ENCODE data around the gene NAXE. TPM values are rescaled to one million over a fixed set of nuclear protein-coding genes. Genes with fewer than 3 reads are reported as not detected.
A peak's percentile ranks its signal among the peaks of the same experiment; 100 is the strongest.

NAXE gene
- total and polyA plus RNA-seq, 7 experiments from 2014 or later, result 25.6 to 113 (median 41.8) TPM

DNA sequence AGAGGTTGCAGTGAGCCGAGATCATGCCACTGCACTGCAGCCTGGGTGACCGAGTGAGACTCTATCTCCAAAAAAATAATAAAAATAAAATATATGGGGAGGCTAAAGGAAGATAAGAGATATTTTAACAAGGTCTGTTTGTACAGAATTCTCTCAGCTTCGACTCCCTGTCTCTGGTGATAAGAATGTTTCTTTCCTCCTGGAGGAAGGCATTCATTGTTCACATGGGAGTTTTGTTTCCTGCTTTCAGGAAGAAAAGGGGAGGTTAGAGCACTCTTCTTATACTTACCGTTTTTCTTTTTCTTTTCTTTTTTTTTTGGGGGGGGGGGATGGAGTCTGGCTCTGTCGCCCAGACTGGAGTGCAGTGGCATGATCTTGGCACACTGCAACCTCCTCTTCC lies 2.0 kb upstream of the NAXE start:
- ATAC-seq, result no peak
- H3K4me3 ChIP-seq (ENCODE audit: low read length), result no peak overlapping the region
- no peak overlapping the region for H3K4me3 Mint-ChIP-seq
- H3K9me3 ChIP-seq (ENCODE audit: control insufficient read depth in 2 of 3, low read length in 3 of 3), result no peaks in the 10 kb centered on the region
- H3K36me3 Mint-ChIP-seq, result peaks cover 0 to 6% (median 0%) of the 10 kb centered on the region in 5 donors
- intact Hi-C loops (cut with micrococcal nuclease), result no loop called here
- H3K27me3 Mint-ChIP-seq, result no peaks in the 10 kb centered on the region
- ChIA-PET POLR2A (interaction anchor here (0.8 to 1.3 kb wide), 2 partner anchors 11 to 90 kb away, joined by 3 to 12 read pairs; partner anchors contain the start of gene GPATCH4), CTCF (interaction anchor here (0.6 to 0.8 kb wide), 3 partner anchors 19 to 69 kb away, joined by 3 to 8 read pairs (median 3); no protein-coding TSS in a partner anchor)
- peaks cover 6 to 28% (median 24%) of the 10 kb centered on the region in 7 donors for H3K4me1 Mint-ChIP-seq
- no peaks in the 10 kb centered on the region for H3K9me3 Mint-ChIP-seq
- no peak overlapping the region for H3K27ac ChIP-seq (ENCODE audit: low read depth, low read length)
- H3K36me3 ChIP-seq (ENCODE audit: control insufficient read depth in 2 of 3, insufficient read depth in 3 of 3, low read length in 3 of 3), result peaks cover 0 to 10% (median 0%) of the 10 kb centered on the region in 3 experiments
- no peaks in the 10 kb centered on the region for H3K27me3 ChIP-seq (ENCODE audit: control insufficient read depth in 2 of 2, insufficient read depth in 2 of 2, low read length in 2 of 2)
- no peak overlapping the region for H3K27ac Mint-ChIP-seq
- peaks cover 8 to 12% of the 10 kb centered on the region in 2 donors for H3K4me1 ChIP-seq (ENCODE audit: control insufficient read depth in 2 of 2, insufficient read depth in 2 of 2, low read length in 2 of 2)
- no peak for DNase-seq

GRCh38 chr1:156590326-156591180 lies 1.0 kb upstream of the NAXE start:
- Mint-ChIP-seq H3K9me3 (no peaks in the 10 kb centered on the region), H3K27ac (peak overlapping the region; percentile 86 to 98 (median 93)), H3K4me1 (peaks cover 16 to 31% (median 28%) of the 10 kb centered on the region in 7 donors), H3K27me3 (no peaks in the 10 kb centered on the region), H3K4me3 (peak overlapping the region in 8 of 10 donors; percentile 82 to 93 (median 91)), H3K36me3 (peaks cover 0 to 9% (median 4%) of the 10 kb centered on the region in 5 donors)
- H3K36me3 ChIP-seq (ENCODE audit: control insufficient read depth in 2 of 3, insufficient read depth in 3 of 3, low read length in 3 of 3), result peaks cover 0 to 20% (median 0%) of the 10 kb centered on the region in 3 experiments
- DNase-seq, result no peak
- POLR2A ChIA-PET, result interaction anchor here (0.7 to 4.2 kb wide), 16 partner anchors 8 to 144 kb away, joined by 3 to 58 read pairs (median 4); partner anchors contain the start of genes GPATCH4 and MEF2D
- H3K4me3 ChIP-seq (ENCODE audit: low read length), result no peak overlapping the region
- CTCF ChIA-PET, result interaction anchor here (0.6 to 1.9 kb wide), 14 partner anchors 9 to 461 kb away, joined by 3 to 12 read pairs (median 3); no protein-coding TSS in a partner anchor
- ATAC-seq, result no peak
- no peaks in the 10 kb centered on the region for H3K9me3 ChIP-seq (ENCODE audit: control insufficient read depth in 2 of 3, low read length in 3 of 3)
- H3K4me1 ChIP-seq (ENCODE audit: control insufficient read depth in 2 of 2, insufficient read depth in 2 of 2, low read length in 2 of 2), result peaks cover 8 to 12% of the 10 kb centered on the region in 2 donors
- H3K27ac ChIP-seq (ENCODE audit: low read depth, low read length), result peak overlapping the region; percentile 89
- intact Hi-C loops (cut with micrococcal nuclease), result loop anchor here (1.0 kb wide), 3 partner anchors 11 to 134 kb away; partner anchors contain the start of genes GPATCH4 (in 2 of the 2) and IQGAP3 (in 1 of the 2)
- H3K27me3 ChIP-seq (ENCODE audit: control insufficient read depth in 2 of 2, insufficient read depth in 2 of 2, low read length in 2 of 2), result no peaks in the 10 kb centered on the region

DNA sequence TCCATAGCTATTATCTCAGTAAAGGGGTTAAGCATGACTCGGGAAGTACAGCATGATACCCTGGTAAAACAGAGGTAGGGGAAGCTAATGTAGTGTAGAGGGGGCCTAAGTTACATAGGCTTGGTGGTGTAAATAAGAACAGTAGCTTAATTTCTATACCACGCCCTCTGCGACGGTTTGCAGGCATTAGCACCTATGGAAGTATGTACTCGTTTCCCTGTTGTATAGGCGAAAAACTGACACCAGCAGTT lies 470 bp upstream of the NAXE start:
- Histone ChIP-seq H3K4me1 (ENCODE audit: control insufficient read depth in 2 of 2, insufficient read depth in 2 of 2, low read length in 2 of 2) (peaks cover 8 to 12% of the 10 kb centered on the region in 2 donors), H3K4me3 (ENCODE audit: low read length) (peak overlapping the region; percentile 69), H3K36me3 (ENCODE audit: control insufficient read depth in 2 of 3, insufficient read depth in 3 of 3, low read length in 3 of 3) (peaks cover 0 to 26% (median 0%) of the 10 kb centered on the region in 3 experiments), H3K9me3 (ENCODE audit: control insufficient read depth in 2 of 3, low read length in 3 of 3) (no peaks in the 10 kb centered on the region), H3K27ac (ENCODE audit: low read depth, low read length) (peak overlapping the region; percentile 89), H3K27me3 (ENCODE audit: control insufficient read depth in 2 of 2, insufficient read depth in 2 of 2, low read length in 2 of 2) (no peaks in the 10 kb centered on the region)
- peak overlapping the region; percentile 82 to 93 (median 89) for H3K4me3 Mint-ChIP-seq
- no peaks in the 10 kb centered on the region for H3K9me3 Mint-ChIP-seq
- H3K36me3 Mint-ChIP-seq, result peaks cover 0 to 7% (median 4%) of the 10 kb centered on the region in 5 donors
- DNase-seq (no peak), ATAC-seq (no peak)
- intact Hi-C loops (cut with micrococcal nuclease), result loop anchor here (1.0 kb wide), 3 partner anchors 10 to 135 kb away; partner anchors contain the start of genes GPATCH4 (in 2 of the 2) and IQGAP3 (in 1 of the 2)
- peaks cover 16 to 32% (median 28%) of the 10 kb centered on the region in 7 donors for H3K4me1 Mint-ChIP-seq
- H3K27me3 Mint-ChIP-seq, result no peaks in the 10 kb centered on the region
- H3K27ac Mint-ChIP-seq, result peak overlapping the region; percentile 86 to 98 (median 93)
- ChIA-PET POLR2A (interaction anchor here (0.7 to 4.2 kb wide), 20 partner anchors 9 to 1526 kb away, joined by 3 to 58 read pairs (median 3); partner anchors contain the start of genes GPATCH4 and MEF2D), CTCF (interaction anchor here (0.6 to 1.9 kb wide), 13 partner anchors 9 to 461 kb away, joined by 3 to 12 read pairs (median 3); no protein-coding TSS in a partner anchor)

DNA sequence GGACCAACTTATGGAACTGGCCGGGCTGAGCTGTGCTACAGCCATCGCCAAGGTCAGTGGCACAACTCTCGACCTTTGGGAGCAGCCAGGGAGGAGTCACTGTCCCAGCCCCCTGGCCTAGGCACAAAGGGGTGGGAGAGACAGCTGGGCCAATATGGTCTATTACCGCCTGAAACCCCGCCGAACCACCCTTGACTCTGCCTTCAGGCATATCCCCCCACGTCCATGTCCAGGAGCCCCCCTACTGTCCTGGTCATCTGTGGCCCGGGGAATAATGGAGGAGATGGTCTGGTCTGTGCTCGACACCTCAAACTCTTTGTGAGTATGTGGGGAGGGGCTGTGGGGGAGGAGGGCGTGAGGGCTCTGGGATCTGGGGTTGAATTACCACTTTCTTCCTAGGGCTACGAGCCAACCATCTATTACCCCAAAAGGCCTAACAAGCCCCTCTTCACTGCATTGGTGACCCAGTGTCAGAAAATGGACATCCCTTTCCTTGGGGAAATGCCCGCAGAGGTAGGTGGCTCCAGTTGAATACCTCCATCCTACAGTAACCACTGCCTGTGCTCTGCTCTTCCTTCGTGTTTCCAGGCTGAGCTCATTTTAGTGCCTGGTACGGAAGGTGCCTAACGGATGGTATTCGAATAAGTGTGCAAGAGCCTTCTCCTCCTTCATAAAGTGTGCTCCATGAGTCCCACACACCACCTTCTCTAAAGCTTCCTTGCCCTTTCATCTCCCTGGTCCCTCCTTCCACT lies 758 bp downstream of the NAXE start:
- no peak for DNase-seq
- Histone ChIP-seq H3K27ac (ENCODE audit: low read depth, low read length) (peak overlapping the region; percentile 89), H3K4me1 (ENCODE audit: control insufficient read depth in 2 of 2, insufficient read depth in 2 of 2, low read length in 2 of 2) (peaks cover 8 to 12% of the 10 kb centered on the region in 2 donors), H3K27me3 (ENCODE audit: control insufficient read depth in 2 of 2, insufficient read depth in 2 of 2, low read length in 2 of 2) (no peaks in the 10 kb centered on the region), H3K4me3 (ENCODE audit: low read length) (peak overlapping the region; percentile 69), H3K9me3 (ENCODE audit: control insufficient read depth in 2 of 3, low read length in 3 of 3) (no peaks in the 10 kb centered on the region), H3K36me3 (ENCODE audit: control insufficient read depth in 2 of 3, insufficient read depth in 3 of 3, low read length in 3 of 3) (peaks cover 0 to 38% (median 3%) of the 10 kb centered on the region in 3 experiments)
- Mint-ChIP-seq H3K36me3 (peaks cover 3 to 11% (median 8%) of the 10 kb centered on the region in 5 donors), H3K4me1 (peaks cover 16 to 32% (median 28%) of the 10 kb centered on the region in 7 donors), H3K9me3 (no peaks in the 10 kb centered on the region), H3K27ac (peak overlapping the region; percentile 66 to 97 (median 81)), H3K27me3 (no peaks in the 10 kb centered on the region), H3K4me3 (peak overlapping the region; percentile 76 to 93 (median 87))
- ATAC-seq, result no peak
- CTCF ChIA-PET, result interaction anchor here (0.6 to 1.9 kb wide), 9 partner anchors 10 to 268 kb away, joined by 3 to 12 read pairs (median 4); partner anchors contain the start of gene NTRK1
- intact Hi-C loops (cut with micrococcal nuclease), result no loop called here
- POLR2A ChIA-PET, result interaction anchor here (0.7 to 4.2 kb wide), 16 partner anchors 10 to 135 kb away, joined by 3 to 58 read pairs (median 4); partner anchors contain the start of genes GPATCH4 and MEF2D

- Mint-ChIP-seq H3K4me1 (peaks cover 16 to 32% (median 28%) of the 10 kb centered on the region in 7 donors), H3K27me3 (no peaks in the 10 kb centered on the region), H3K9me3 (no peaks in the 10 kb centered on the region), H3K4me3 (peak overlapping the region; percentile 76 to 93 (median 87)), H3K36me3 (peaks cover 3 to 13% (median 8%) of the 10 kb centered on the region in 5 donors), H3K27ac (peak overlapping the region; percentile 21 to 97 (median 81))
- CTCF ChIA-PET, result interaction anchor here (0.6 to 1.6 kb wide), 4 partner anchors 10 to 123 kb away, joined by 3 to 5 read pairs (median 4); no protein-coding TSS in a partner anchor
- Histone ChIP-seq H3K27me3 (ENCODE audit: control insufficient read depth in 2 of 2, insufficient read depth in 2 of 2, low read length in 2 of 2) (no peaks in the 10 kb centered on the region), H3K4me3 (ENCODE audit: low read length) (no peak overlapping the region), H3K9me3 (ENCODE audit: control insufficient read depth in 2 of 3, low read length in 3 of 3) (no peaks in the 10 kb centered on the region), H3K36me3 (ENCODE audit: control insufficient read depth in 2 of 3, insufficient read depth in 3 of 3, low read length in 3 of 3) (peaks cover 0 to 45% (median 3%) of the 10 kb centered on the region in 3 experiments), H3K27ac (ENCODE audit: low read depth, low read length) (peak overlapping the region; percentile 89), H3K4me1 (ENCODE audit: control insufficient read depth in 2 of 2, insufficient read depth in 2 of 2, low read length in 2 of 2) (peaks cover 8 to 12% of the 10 kb centered on the region in 2 donors)
- DNase-seq, result no peak
- no peak for ATAC-seq
- POLR2A ChIA-PET, result interaction anchor here (0.6 to 4.2 kb wide), 7 partner anchors 10 to 194 kb away, joined by 3 to 58 read pairs (median 6); partner anchors contain the start of genes GPATCH4 and MEF2D
- intact Hi-C loops (cut with micrococcal nuclease), result no loop called here
Measured at GRCh38 chr1:156592910-156593660, 1.5 kb downstream of the NAXE start.

All from naive thymus-derived CD4-positive, alpha-beta T cell (primary cell).